Measurements from ENCODE around the gene MCC.

GRCh38 chr5:113320273-113320780 is 167.9 kb downstream of the MCC start:
- TF ChIP-seq CTCF (conservative IDR thresholded peaks at IDR 0.05; ENCODE audit: low read length) (no peak), EZH2phosphoT487 (IDR thresholded peaks at IDR 0.05; ENCODE audit: borderline replicate concordance, low read depth, low read length) (no peak)
